Measurements from ENCODE around the gene SPRED2.

The SPRED2 gene

DNA sequence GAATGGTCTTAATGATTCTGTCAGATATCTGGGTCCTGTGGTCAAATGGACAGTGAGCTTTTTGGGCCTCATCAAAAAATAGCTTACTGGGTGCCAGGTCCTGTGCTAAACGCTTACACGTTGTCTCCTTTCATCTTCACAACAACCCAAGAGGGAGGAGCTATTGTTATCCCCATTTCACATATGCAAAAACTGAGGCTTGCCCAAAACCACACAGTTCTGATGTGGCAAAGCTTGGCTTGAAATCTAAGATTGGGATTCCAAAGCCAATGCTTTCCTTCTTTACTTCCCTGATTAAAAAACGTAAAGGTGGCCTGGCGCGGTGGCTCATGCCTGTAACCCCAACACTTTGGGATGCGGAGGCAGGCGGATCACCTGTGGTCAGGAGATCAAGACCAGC, 135.4 kb downstream of the SPRED2 start:
- Histone ChIP-seq H3K27me3 (replicated peaks; ENCODE audit: control insufficient read depth, insufficient read depth, low read length) (peaks cover 2% of the 10 kb centered on the region), H3K4me3 (replicated peaks; ENCODE audit: low read depth, low read length) (no peak overlapping the region), H3K36me3 (ENCODE audit: control insufficient read depth, insufficient read depth, low read length) (no peaks in the 10 kb centered on the region)
- TF ChIP-seq CTCF (IDR thresholded peaks at IDR 0.05; ENCODE audit: insufficient read depth, low read length, poor library complexity, severe bottlenecking) = no peak
- no peak for DNase-seq (ENCODE audit: extremely low read depth, insufficient read length)

- DNase-seq (ENCODE audit: extremely low read depth, insufficient read length) = no peak
- TF ChIP-seq CTCF (IDR thresholded peaks at IDR 0.05; ENCODE audit: insufficient read depth, low read length, poor library complexity, severe bottlenecking) = no peak
- no peaks in the 10 kb centered on the region for H3K36me3 ChIP-seq (ENCODE audit: control insufficient read depth, insufficient read depth, low read length)
- peaks cover 2% of the 10 kb centered on the region for H3K27me3 ChIP-seq (replicated peaks; ENCODE audit: control insufficient read depth, insufficient read depth, low read length)
- no peak overlapping the region for H3K4me3 ChIP-seq (replicated peaks; ENCODE audit: low read depth, low read length)
Observed at GRCh38 chr2:65294701-65295100, 137.7 kb downstream of the SPRED2 start.

DNA sequence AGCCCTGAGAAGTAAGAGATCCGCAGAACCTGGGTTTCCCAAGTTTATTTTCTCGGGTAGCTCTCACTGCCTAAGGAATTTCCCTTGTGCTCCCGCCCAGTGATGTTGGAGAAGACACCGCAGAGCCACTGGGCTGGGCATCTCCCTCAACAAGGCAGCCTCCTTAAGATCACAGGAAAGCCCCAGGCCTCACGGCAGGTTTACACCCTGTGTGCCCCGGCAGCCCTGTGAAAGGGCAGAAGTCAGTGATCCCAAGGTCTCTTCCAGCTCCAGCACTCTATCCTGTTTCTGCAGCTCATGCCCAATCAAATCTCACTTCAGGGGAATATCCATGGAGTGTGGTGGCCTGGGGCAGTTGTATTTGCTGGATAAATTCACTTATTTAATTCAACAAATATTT, 138.3 kb downstream of the SPRED2 start:
- no peak for DNase-seq (ENCODE audit: extremely low read depth, insufficient read length)
- Histone ChIP-seq H3K27me3 (replicated peaks; ENCODE audit: control insufficient read depth, insufficient read depth, low read length) (peaks cover 2% of the 10 kb centered on the region), H3K4me3 (replicated peaks; ENCODE audit: low read depth, low read length) (no peak overlapping the region), H3K36me3 (ENCODE audit: control insufficient read depth, insufficient read depth, low read length) (no peaks in the 10 kb centered on the region)
- TF ChIP-seq CTCF (IDR thresholded peaks at IDR 0.05; ENCODE audit: insufficient read depth, low read length, poor library complexity, severe bottlenecking) = no peak

GRCh38 chr2:65293376-65293775, 139.0 kb downstream of the SPRED2 start:
- Histone ChIP-seq H3K27me3 (replicated peaks; ENCODE audit: control insufficient read depth, insufficient read depth, low read length) (peaks cover 2% of the 10 kb centered on the region), H3K36me3 (ENCODE audit: control insufficient read depth, insufficient read depth, low read length) (no peaks in the 10 kb centered on the region), H3K4me3 (replicated peaks; ENCODE audit: low read depth, low read length) (no peak overlapping the region)
- no peak for DNase-seq (ENCODE audit: extremely low read depth, insufficient read length)
- no peak for TF ChIP-seq CTCF (IDR thresholded peaks at IDR 0.05; ENCODE audit: insufficient read depth, low read length, poor library complexity, severe bottlenecking)

GRCh38 chr2:65292461-65293011, 139.9 kb downstream of the SPRED2 start:
- Histone ChIP-seq H3K27me3 (replicated peaks; ENCODE audit: control insufficient read depth, insufficient read depth, low read length) (peaks cover 2% of the 10 kb centered on the region), H3K4me3 (replicated peaks; ENCODE audit: low read depth, low read length) (no peak overlapping the region), H3K36me3 (ENCODE audit: control insufficient read depth, insufficient read depth, low read length) (no peaks in the 10 kb centered on the region)
- no peak for TF ChIP-seq CTCF (IDR thresholded peaks at IDR 0.05; ENCODE audit: insufficient read depth, low read length, poor library complexity, severe bottlenecking)
- no peak for DNase-seq (ENCODE audit: extremely low read depth, insufficient read length)

GRCh38 chr2:65292106-65292400, 140.3 kb downstream of the SPRED2 start:
- Histone ChIP-seq H3K27me3 (replicated peaks; ENCODE audit: control insufficient read depth, insufficient read depth, low read length) (peaks cover 2% of the 10 kb centered on the region), H3K36me3 (ENCODE audit: control insufficient read depth, insufficient read depth, low read length) (no peaks in the 10 kb centered on the region), H3K4me3 (replicated peaks; ENCODE audit: low read depth, low read length) (no peak overlapping the region)
- TF ChIP-seq CTCF (IDR thresholded peaks at IDR 0.05; ENCODE audit: insufficient read depth, low read length, poor library complexity, severe bottlenecking) = no peak
- no peak for DNase-seq (ENCODE audit: extremely low read depth, insufficient read length)
